Measurements from ENCODE around the gene GPS1.

DNA sequence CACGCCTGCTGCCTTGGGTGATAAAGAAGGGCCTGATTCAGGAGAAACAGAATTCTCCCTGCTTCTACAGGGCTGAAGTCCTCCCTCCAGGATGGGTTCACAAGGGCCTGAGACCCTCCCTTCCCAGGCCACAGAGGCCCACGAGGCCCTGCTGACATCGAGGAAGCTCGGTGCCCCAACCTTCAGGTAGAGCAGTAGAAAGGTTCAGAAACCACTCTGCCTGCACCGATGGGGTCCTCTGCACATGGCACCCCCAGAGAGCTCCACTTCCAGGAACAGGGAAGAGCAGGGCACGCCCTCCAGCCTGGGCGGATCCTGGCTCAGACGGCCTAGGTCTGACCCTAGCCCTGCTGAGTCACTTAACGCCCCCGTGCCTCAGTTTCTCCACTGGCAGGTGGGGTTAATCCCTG is 29.8 kb upstream of the GPS1 start:
- TF ChIP-seq, protein P1, sequence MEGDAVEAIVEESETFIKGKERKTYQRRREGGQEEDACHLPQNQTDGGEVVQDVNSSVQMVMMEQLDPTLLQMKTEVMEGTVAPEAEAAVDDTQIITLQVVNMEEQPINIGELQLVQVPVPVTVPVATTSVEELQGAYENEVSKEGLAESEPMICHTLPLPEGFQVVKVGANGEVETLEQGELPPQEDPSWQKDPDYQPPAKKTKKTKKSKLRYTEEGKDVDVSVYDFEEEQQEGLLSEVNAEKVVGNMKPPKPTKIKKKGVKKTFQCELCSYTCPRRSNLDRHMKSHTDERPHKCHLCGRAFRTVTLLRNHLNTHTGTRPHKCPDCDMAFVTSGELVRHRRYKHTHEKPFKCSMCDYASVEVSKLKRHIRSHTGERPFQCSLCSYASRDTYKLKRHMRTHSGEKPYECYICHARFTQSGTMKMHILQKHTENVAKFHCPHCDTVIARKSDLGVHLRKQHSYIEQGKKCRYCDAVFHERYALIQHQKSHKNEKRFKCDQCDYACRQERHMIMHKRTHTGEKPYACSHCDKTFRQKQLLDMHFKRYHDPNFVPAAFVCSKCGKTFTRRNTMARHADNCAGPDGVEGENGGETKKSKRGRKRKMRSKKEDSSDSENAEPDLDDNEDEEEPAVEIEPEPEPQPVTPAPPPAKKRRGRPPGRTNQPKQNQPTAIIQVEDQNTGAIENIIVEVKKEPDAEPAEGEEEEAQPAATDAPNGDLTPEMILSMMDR (IDR thresholded peaks at IDR 0.05), result no peak
- no peak for TF ChIP-seq POLR2A (IDR thresholded peaks at IDR 0.05)

Data from uterus (tissue), 2 donors.